HCT116 (cell line): ENCODE measurements around the gene SDK2. TPM values are rescaled to one million over a fixed set of nuclear protein-coding genes. Genes with fewer than 3 reads are reported as not detected.

ENCODE experiments used
- ATAC-seq: fragments of 200-7000 bp; cut with Tn5 transposase; 2 replicates; pipeline ENCODE4 v1.9.1; 2020; ENCODE audit warnings: mild to moderate bottlenecking, moderate library complexity
- BruUV-seq: library from RNA; stranded (reverse); fragments of 400-500 nt; replicated peaks from 2 replicates; lab custom pipeline; 2021; lab: Mats Ljungman, UMichigan
- CTCF ChIA-PET: fragments of 300-600 bp; sonication (Branson Sonifier 250); formaldehyde crosslinking; loops from one replicate; lab custom pipeline; 2021; ENCODE audit warnings: antibody characterized with exemption; lab: Charles Lee
- POLR2A ChIA-PET: fragments of 300-600, 350-600 bp; sonication (Branson Sonifier 250); formaldehyde crosslinking; loops from one replicate; lab custom pipeline; 2021; ENCODE audit warnings: antibody characterized with exemption; lab: Charles Lee
- RAD21 ChIA-PET, 2 experiments: fragments of 300-600 bp; sonication (Branson Sonifier 250); formaldehyde crosslinking; loops; one replicate each; lab custom pipeline; 2023; ENCODE audit warnings: low total read pairs in 2 of 2; ENCODE audit not compliant: uncharacterized antibody in 2 of 2, unreplicated experiment in 2 of 2, low non-redundant PET in 1 of 2; lab: Charles Lee
- DNase-seq: peaks from one replicate; pipeline ENCODE4 v3.0.0-alpha.2; 2010; ENCODE audit warnings: low read depth, low spot score
- H2AFZ ChIP-seq: fragments of 200-600 bp; shearing (Covaris generic), sonication (generic); 2 replicates; pipeline ENCODE4 v1.6.1; 2017; ENCODE audit warnings: low read depth, mixed run types, mixed read lengths, antibody characterized with exemption, low read length; ENCODE audit not compliant: poor library complexity, severe bottlenecking
- H3K27ac ChIP-seq: 2 replicates; pipeline ENCODE4 v1.5.1; 2012; ENCODE audit warnings: low read depth, low read length
- H3K27me3 ChIP-seq: fragments of 200-600 bp; sonication (generic); 2 replicates; pipeline ENCODE4 v1.6.1; 2016; ENCODE audit warnings: mixed run types, low read length, mixed read lengths; ENCODE audit not compliant: insufficient read depth
- H3K36me3 ChIP-seq, 2 experiments: fragments of 200-500 bp in 1 of 2; fragments of 200-600 bp in 1 of 2; sonication (Bioruptor generic) in 1 of 2; sonication (generic) in 1 of 2; 2 replicates each; pipeline versions ENCODE4 v1.5.1 to v1.6.1; 2014 to 2016; ENCODE audit warnings: low read length in 2 of 2, inconsistent platforms in 1 of 2, mixed read lengths in 1 of 2, mixed run types in 1 of 2; ENCODE audit not compliant: insufficient read depth in 2 of 2, control insufficient read depth in 1 of 2
- H3K4me1 ChIP-seq, 2 experiments: fragments of 200-600 bp in 1 of 2; sonication (generic) in 1 of 2; 2 replicates each; pipeline versions ENCODE4 v1.5.1 to v1.6.1; 2012 to 2017; ENCODE audit warnings: low read length in 2 of 2, inconsistent platforms in 1 of 2, mild to moderate bottlenecking in 1 of 2, mixed read lengths in 1 of 2, mixed run types in 1 of 2, moderate library complexity in 1 of 2; ENCODE audit not compliant: insufficient read depth in 2 of 2, control insufficient read depth in 1 of 2
- H3K4me2 ChIP-seq: fragments of 200-600 bp; sonication (generic); 2 replicates; pipeline ENCODE4 v1.6.1; 2017; ENCODE audit warnings: mixed run types, low read length, mixed read lengths
- H3K4me3 ChIP-seq, 2 experiments: fragments of 200-600 bp in 1 of 2; sonication (generic) in 1 of 2; replicated peaks in 1 of 2; 2 replicates each; pipeline ENCODE4 v1.5.1; 2011 to 2016; ENCODE audit warnings: low read length in 2 of 2, control low read depth in 1 of 2, low read depth in 1 of 2, mild to moderate bottlenecking in 1 of 2, mixed read lengths in 1 of 2, mixed run types in 1 of 2
- H3K79me2 ChIP-seq: fragments of 200-600 bp; sonication (generic); 2 replicates; pipeline ENCODE4 v1.6.1; 2017; ENCODE audit warnings: mild to moderate bottlenecking, mixed run types, low read length, moderate library complexity, mixed read lengths; ENCODE audit not compliant: insufficient read depth
- H3K9ac ChIP-seq: fragments of 200-600 bp; sonication (generic); 2 replicates; pipeline ENCODE4 v1.6.1; 2016; ENCODE audit warnings: low read length, mixed read lengths
- H3K9me2 ChIP-seq: fragments of 200-600 bp; sonication (generic), shearing (Covaris generic); 2 replicates; pipeline ENCODE4 v1.6.1; 2017; ENCODE audit warnings: mixed run types, mild to moderate bottlenecking, moderate library complexity; ENCODE audit not compliant: insufficient read depth
- H3K9me3 ChIP-seq, 2 experiments: fragments of 200-500 bp in 1 of 2; fragments of 200-600 bp in 1 of 2; sonication (Bioruptor generic) in 1 of 2; sonication (generic) in 1 of 2; 2 replicates each; pipeline ENCODE4 v1.6.1; 2014 to 2017; ENCODE audit warnings: low read length in 2 of 2, mixed read lengths in 2 of 2, inconsistent platforms in 1 of 2, low read depth in 1 of 2, mild to moderate bottlenecking in 1 of 2, mixed run types in 1 of 2, moderate library complexity in 1 of 2; ENCODE audit not compliant: control insufficient read depth in 1 of 2, insufficient read depth in 1 of 2
- H4K20me1 ChIP-seq: fragments of 200-600 bp; sonication (generic), shearing (Covaris generic); 2 replicates; pipeline ENCODE4 v1.6.1; 2017; ENCODE audit warnings: mixed run types, mild to moderate bottlenecking, moderate library complexity; ENCODE audit not compliant: insufficient read depth
- CBX3 ChIP-seq: IDR thresholded peaks from 2 replicates; pipeline ENCODE4 v1.6.1; 2012; ENCODE audit warnings: low read depth
- CEBPB ChIP-seq: IDR thresholded peaks from 2 replicates; pipeline ENCODE4 v1.6.1; 2012; ENCODE audit warnings: low read depth
- CTCF ChIP-seq, 3 experiments: fragments of 200-600 bp in 1 of 3; sonication (generic) in 1 of 3; IDR thresholded peaks in 2 of 3; conservative IDR thresholded peaks in 1 of 3; 2 replicates each; pipeline ENCODE4 v1.5.1; 2012 to 2017; ENCODE audit warnings: low read depth in 2 of 3, low read length in 2 of 3, antibody characterized with exemption in 1 of 3, borderline replicate concordance in 1 of 3, control low read depth in 1 of 3, mild to moderate bottlenecking in 1 of 3, mixed read lengths in 1 of 3, mixed run types in 1 of 3, moderate library complexity in 1 of 3; ENCODE audit not compliant: insufficient read depth in 1 of 3
- ELF1 ChIP-seq: IDR thresholded peaks from 2 replicates; pipeline ENCODE4 v1.6.1; 2012; ENCODE audit warnings: low read depth, borderline replicate concordance
- EZH2 ChIP-seq: fragments of 200-600 bp; sonication (generic); IDR thresholded peaks from 2 replicates; pipeline ENCODE4 v1.6.1; 2017; ENCODE audit warnings: antibody characterized with exemption, mixed run types
- EZH2phosphoT487 ChIP-seq: fragments of 200-600 bp; IDR thresholded peaks from 2 replicates; pipeline ENCODE4 v1.6.1; 2018; ENCODE audit warnings: antibody characterized with exemption, borderline replicate concordance
- JUND ChIP-seq: IDR thresholded peaks from 2 replicates; pipeline ENCODE4 v1.6.1; 2012
- POLR2A ChIP-seq: IDR thresholded peaks from 2 replicates; pipeline ENCODE4 v1.7.0; 2011; ENCODE audit warnings: borderline replicate concordance; ENCODE audit not compliant: insufficient read depth, insufficient read length; ENCODE audit errors: extremely low read depth
- RAD21 ChIP-seq: IDR thresholded peaks from 2 replicates; pipeline ENCODE4 v1.6.1; 2012; ENCODE audit warnings: low read depth, mild to moderate bottlenecking
- SIN3A ChIP-seq: IDR thresholded peaks from 2 replicates; pipeline ENCODE4 v1.6.1; 2012; ENCODE audit warnings: low read depth
- SP1 ChIP-seq: IDR thresholded peaks from 2 replicates; pipeline ENCODE4 v1.6.1; 2012; ENCODE audit warnings: low read depth
- SRF ChIP-seq: IDR thresholded peaks from 2 replicates; pipeline ENCODE4 v1.6.1; 2012; ENCODE audit warnings: low read depth
- YY1 ChIP-seq: IDR thresholded peaks from 2 replicates; pipeline ENCODE4 v1.6.1; 2011; ENCODE audit warnings: low read length, low read depth, moderate library complexity, mild to moderate bottlenecking; ENCODE audit not compliant: insufficient replicate concordance; ENCODE audit errors: extremely low read depth
- ZBTB33 ChIP-seq: IDR thresholded peaks from 2 replicates; pipeline ENCODE4 v1.6.1; 2011; ENCODE audit warnings: mild to moderate bottlenecking, low read length, moderate library complexity; ENCODE audit not compliant: insufficient replicate concordance; ENCODE audit errors: extremely low read depth
- ZNF274 ChIP-seq: fragments of 200-500 bp; sonication (Bioruptor generic); IDR thresholded peaks from 2 replicates; pipeline ENCODE4 v1.6.1; 2014; ENCODE audit warnings: mild to moderate bottlenecking, low read depth, low read length, inconsistent platforms
- intact Hi-C: fragments of 100-400 bp; cut with micrococcal nuclease; formaldehyde crosslinking; loops from 2 replicates; pipeline ENCODE4 v1.10.0; 2022
- total RNA-seq: library from RNA; stranded (reverse); gene quantifications from one replicate; pipeline ENCODE4 v1.2.1, GENCODE V29; 2021; ENCODE audit not compliant: unreplicated experiment
- TF ChIP-seq, protein P1 (sequence below): IDR thresholded peaks from 2 replicates; pipeline ENCODE4 v1.6.1; 2012
- TF ChIP-seq, protein P2 (sequence below): IDR thresholded peaks from 2 replicates; pipeline ENCODE4 v1.6.1; 2012

SDK2 gene
- total RNA-seq, 1 experiment from 2014 or later = 0.10 TPM

GRCh38 chr17:73319766-73320165, 324.5 kb downstream of the SDK2 start:
- ChIA-PET POLR2A (no interaction called here), CTCF (interaction anchor here (1.6 to 2.1 kb wide), 2 partner anchors 9 to 50 kb away, joined by 5 to 6 read pairs; no protein-coding TSS in a partner anchor), RAD21 (no interaction called here)
- intact Hi-C loops = no loop called here
- Histone ChIP-seq H3K79me2 (no peaks in the 10 kb centered on the region), H3K9me2 (no peaks in the 10 kb centered on the region), H3K4me3 (no peak overlapping the region), H2AFZ (no peak overlapping the region), H4K20me1 (no peaks in the 10 kb centered on the region), H3K27me3 (no peaks in the 10 kb centered on the region), H3K36me3 (no peaks in the 10 kb centered on the region), H3K4me2 (no peak overlapping the region), H3K9ac (no peak overlapping the region), H3K4me1 (peaks cover 0 to 8% of the 10 kb centered on the region in 2 experiments; a peak in 1 of 4 replicates), H3K9me3 (no peaks in the 10 kb centered on the region), H3K27ac (no peak overlapping the region)
- ATAC-seq (no peak), DNase-seq (no peak)
- TF ChIP-seq ZBTB33 (no peak), JUND (no peak), ZNF274 (no peak), CBX3 (no peak), SIN3A (no peak), YY1 (no peak), CTCF (IDR thresholded peaks at IDR 0.05 in 2 of 3, conservative IDR thresholded peaks at IDR 0.05 in 1 of 3; ENCODE audit: borderline replicate concordance in 1 of 3, insufficient read depth in 1 of 3, low read depth in 2 of 3, low read length in 2 of 3) (no peak), EZH2 (no peak), EZH2phosphoT487 (no peak), SRF (no peak), POLR2A (no peak), ELF1 (no peak), CEBPB (no peak), RAD21 (no peak), SP1 (no peak)
- TF ChIP-seq, protein P1, sequence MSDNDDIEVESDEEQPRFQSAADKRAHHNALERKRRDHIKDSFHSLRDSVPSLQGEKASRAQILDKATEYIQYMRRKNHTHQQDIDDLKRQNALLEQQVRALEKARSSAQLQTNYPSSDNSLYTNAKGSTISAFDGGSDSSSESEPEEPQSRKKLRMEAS = no peak
- TF ChIP-seq, protein P2, sequence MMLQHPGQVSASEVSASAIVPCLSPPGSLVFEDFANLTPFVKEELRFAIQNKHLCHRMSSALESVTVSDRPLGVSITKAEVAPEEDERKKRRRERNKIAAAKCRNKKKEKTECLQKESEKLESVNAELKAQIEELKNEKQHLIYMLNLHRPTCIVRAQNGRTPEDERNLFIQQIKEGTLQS = no peak
- BruUV-seq = no TSS peak
